GM23248 (cell line): ENCODE measurements around the gene MBNL1. TPM values are rescaled to one million over a fixed set of nuclear protein-coding genes. Genes with fewer than 3 reads are reported as not detected.

ENCODE experiments used
- DNase-seq: peaks from one replicate; pipeline ENCODE4 v3.0.0-alpha.2; 2015
- H2AFZ ChIP-seq: fragments of 200-600 bp; sonication (generic); 2 replicates; pipeline ENCODE4 v1.6.1; 2016; ENCODE audit warnings: antibody characterized with exemption
- H3F3A ChIP-seq: fragments of 200-600 bp; sonication (generic); 2 replicates; pipeline ENCODE4 v1.6.1; 2016; ENCODE audit warnings: mild to moderate bottlenecking, antibody characterized with exemption, mixed run types; ENCODE audit not compliant: insufficient read depth
- H3K27ac ChIP-seq: fragments of 200-600 bp; sonication (generic); 2 replicates; pipeline ENCODE4 v1.5.1; 2016; ENCODE audit warnings: mild to moderate bottlenecking
- H3K27me3 ChIP-seq: fragments of 200-600 bp; sonication (generic); replicated peaks from 2 replicates; pipeline ENCODE4 v1.6.1; 2016; ENCODE audit warnings: mild to moderate bottlenecking; ENCODE audit not compliant: insufficient read depth
- H3K36me3 ChIP-seq: fragments of 200-600 bp; sonication (generic); 2 replicates; pipeline ENCODE4 v1.6.1; 2016; ENCODE audit warnings: low read depth, mild to moderate bottlenecking
- H3K4me1 ChIP-seq: fragments of 200-600 bp; sonication (generic); 2 replicates; pipeline ENCODE4 v1.6.1; 2016; ENCODE audit warnings: mild to moderate bottlenecking; ENCODE audit not compliant: insufficient read depth
- H3K4me2 ChIP-seq: fragments of 200-600 bp; sonication (generic); one replicate; pipeline ENCODE4 v1.6.1; 2016; ENCODE audit warnings: mild to moderate bottlenecking; ENCODE audit not compliant: unreplicated experiment
- H3K4me3 ChIP-seq: fragments of 200-600 bp; sonication (generic); 2 replicates; pipeline ENCODE4 v1.5.1; 2016; ENCODE audit warnings: mild to moderate bottlenecking
- H3K79me2 ChIP-seq: fragments of 200-600 bp; sonication (generic); 2 replicates; pipeline ENCODE4 v1.6.1; 2016; ENCODE audit warnings: mild to moderate bottlenecking; ENCODE audit not compliant: insufficient read depth
- H3K9ac ChIP-seq: fragments of 200-600 bp; sonication (generic); 2 replicates; pipeline ENCODE4 v1.6.1; 2016; ENCODE audit warnings: mild to moderate bottlenecking
- H3K9me2 ChIP-seq: fragments of 200-600 bp; sonication (generic); 2 replicates; pipeline ENCODE4 v1.6.1; 2016; ENCODE audit warnings: mixed run types, mild to moderate bottlenecking, moderate library complexity; ENCODE audit not compliant: insufficient read depth
- H3K9me3 ChIP-seq: fragments of 200-600 bp; sonication (generic); one replicate; pipeline ENCODE4 v1.6.1; 2017; ENCODE audit warnings: low read depth
- H4K20me1 ChIP-seq: fragments of 200-600 bp; sonication (generic); 2 replicates; pipeline ENCODE4 v1.6.0; 2016; ENCODE audit not compliant: insufficient read depth
- EZH2 ChIP-seq: fragments of 200-600 bp; sonication (generic); IDR thresholded peaks from 2 replicates; pipeline ENCODE4 v1.6.1; 2018; ENCODE audit warnings: antibody characterized with exemption, mild to moderate bottlenecking; ENCODE audit not compliant: insufficient read depth, poor library complexity, severe bottlenecking
- EZH2phosphoT487 ChIP-seq: fragments of 200-600 bp; sonication (generic); IDR thresholded peaks from 2 replicates; pipeline ENCODE4 v1.6.1; 2018; ENCODE audit warnings: antibody characterized with exemption, moderate library complexity, mild to moderate bottlenecking, low read depth; ENCODE audit not compliant: insufficient read depth
- WGBS, 2 experiments: methylation state at CpG; one replicate each; pipeline ENCODE4 v1.1.6; 2015 to 2017; ENCODE audit warnings: low lambda C conversion rate in 2 of 2, low coverage in 1 of 2; ENCODE audit errors: missing lambda C conversion rate in 2 of 2; 5-methylcytosine and 5-hydroxymethylcytosine counted together
- in situ Hi-C: fragments of 300-500 bp; cut with MboI; formaldehyde crosslinking; loops from 2 replicates; pipeline ENCODE4 v1.15.0; 2020
- polyA plus RNA-seq: library from polyadenylated mRNA; unstranded; fragments of >200 nt; fragmentation: Nextera tagmentation; extraction: Ambion mirVana; gene quantifications from 2 replicates; pipeline ENCODE4 v1.2.1, GENCODE V29; 2016
- total RNA-seq: library from RNA; depleted of rRNA; stranded (reverse); fragments of >200 nt; shearing (Covaris generic); gene quantifications from 2 replicates; pipeline ENCODE4 v1.2.3, GENCODE V29; 2014

The MBNL1 gene
- total and polyA plus RNA-seq, 2 experiments from 2014 or later = 89.5 to 262 TPM

GRCh38 chr3:152270937-152271336 lies 2.2 kb downstream of the MBNL1 start:
- peak overlapping the region; percentile 97 for H3K4me2 ChIP-seq
- no peaks in the 10 kb centered on the region; the same call in 1 of the 2 replicates for H3K36me3 ChIP-seq
- in situ Hi-C loops = no loop called here
- DNase-seq = peak; percentile 26
- H3F3A ChIP-seq = peaks cover 69% of the 10 kb centered on the region
- no peak for TF ChIP-seq EZH2
- TF ChIP-seq EZH2phosphoT487 = no peak
- H3K27ac ChIP-seq = peak overlapping the region; percentile 93
- H3K9me2 ChIP-seq = no peaks in the 10 kb centered on the region
- H3K27me3 ChIP-seq = no peaks in the 10 kb centered on the region
- H3K4me1 ChIP-seq = peaks cover 53% of the 10 kb centered on the region
- no peaks in the 10 kb centered on the region for H3K9me3 ChIP-seq
- H3K4me3 ChIP-seq = peak overlapping the region; percentile 94
- H3K79me2 ChIP-seq = peaks cover 85% of the 10 kb centered on the region
- H2AFZ ChIP-seq = no peak overlapping the region
- no peaks in the 10 kb centered on the region for H4K20me1 ChIP-seq
- 0 to 4% methylated on average over 1 of the region's 1 CpG for WGBS, 2 experiments
- H3K9ac ChIP-seq = peak overlapping the region; percentile 92

- peaks cover 49% of the 10 kb centered on the region for H3K4me1 ChIP-seq
- in situ Hi-C loops = no loop called here
Measured at GRCh38 chr3:152271501-152272236, 2.9 kb downstream of the MBNL1 start.

GRCh38 chr3:152272771-152273242 lies 4.1 kb downstream of the MBNL1 start:
- peak; percentile 87 for DNase-seq

More at GRCh38 chr3:152271501-152272236, 2.9 kb downstream of the MBNL1 start:
- Histone ChIP-seq H3K9ac (peak overlapping the region; percentile 92), H3K4me3 (peak overlapping the region; percentile 94), H4K20me1 (no peaks in the 10 kb centered on the region), H3K9me2 (no peaks in the 10 kb centered on the region), H3K4me2 (peak overlapping the region; percentile 97), H3K36me3 (no peaks in the 10 kb centered on the region; the same call in 1 of the 2 replicates), H3K9me3 (no peaks in the 10 kb centered on the region), H3F3A (peaks cover 63% of the 10 kb centered on the region), H3K79me2 (peaks cover 91% of the 10 kb centered on the region), H3K27ac (peak overlapping the region; percentile 93), H2AFZ (no peak overlapping the region), H3K27me3 (no peaks in the 10 kb centered on the region)
- 31 to 32% methylated on average over 5 of the region's 5 CpGs for WGBS, 2 experiments
- peak; percentile 40 for DNase-seq
- TF ChIP-seq EZH2phosphoT487 = no peak
- no peak for TF ChIP-seq EZH2

GRCh38 chr3:152276681-152277080 lies 8.0 kb downstream of the MBNL1 start:
- H3K9me2 ChIP-seq = no peaks in the 10 kb centered on the region
- H4K20me1 ChIP-seq = no peaks in the 10 kb centered on the region; the same call in 1 of the 2 replicates

More at GRCh38 chr3:152272771-152273242, 4.1 kb downstream of the MBNL1 start:
- Histone ChIP-seq H3K27ac (peak overlapping the region; percentile 93), H3F3A (peaks cover 53% of the 10 kb centered on the region), H4K20me1 (no peaks in the 10 kb centered on the region), H3K9me2 (no peaks in the 10 kb centered on the region), H3K9me3 (no peaks in the 10 kb centered on the region), H3K4me3 (peak overlapping the region; percentile 94), H3K36me3 (no peaks in the 10 kb centered on the region; the same call in 1 of the 2 replicates), H3K4me2 (peak overlapping the region; percentile 97), H3K27me3 (no peaks in the 10 kb centered on the region), H2AFZ (no peak overlapping the region), H3K9ac (peak overlapping the region; percentile 92), H3K79me2 (peaks cover 92% of the 10 kb centered on the region), H3K4me1 (peaks cover 47% of the 10 kb centered on the region)
- WGBS, 2 experiments = 11 to 15% methylated on average over 3 of the region's 3 CpGs
- TF ChIP-seq EZH2phosphoT487 (no peak), EZH2 (no peak)
- in situ Hi-C loops = no loop called here

More at GRCh38 chr3:152276681-152277080, 8.0 kb downstream of the MBNL1 start:
- Histone ChIP-seq H3F3A (peaks cover 37% of the 10 kb centered on the region), H3K36me3 (no peaks in the 10 kb centered on the region; the same call in 1 of the 2 replicates), H2AFZ (no peak overlapping the region), H3K9me3 (no peaks in the 10 kb centered on the region), H3K4me2 (no peak overlapping the region), H3K9ac (no peak overlapping the region), H3K4me1 (peaks cover 80% of the 10 kb centered on the region), H3K79me2 (peaks cover 100% of the 10 kb centered on the region), H3K27me3 (no peaks in the 10 kb centered on the region), H3K27ac (no peak overlapping the region), H3K4me3 (no peak overlapping the region)
- in situ Hi-C loops = no loop called here
- TF ChIP-seq EZH2 = no peak
- TF ChIP-seq EZH2phosphoT487 = no peak
- WGBS, 2 experiments = 97 to 100% methylated on average over 1 of the region's 1 CpG
- no peak for DNase-seq
